Right atrium auricular region (tissue), 2 donors: Measurements from ENCODE around the gene SUSD5. TPM values are rescaled to one million over a fixed set of nuclear protein-coding genes. Genes with fewer than 3 reads are reported as not detected.

Source experiments
- DNase-seq: peaks from one replicate; pipeline ENCODE4 v3.0.0-alpha.2; 2019; ENCODE audit warnings: low spot score
- H3K27ac ChIP-seq, 2 donors: fragments of 200-600 bp; sonication (generic); 1 replicate in 1 of 2; 2 replicates in 1 of 2; pipeline ENCODE4 v1.5.1; 2016 to 2019
- H3K27me3 ChIP-seq, 2 donors: fragments of 200-600 bp; sonication (generic); one replicate each; pipeline versions ENCODE4 v1.5.1 to v1.6.0; 2017 to 2019
- H3K36me3 ChIP-seq: fragments of 200-600 bp; sonication (generic); one replicate; pipeline ENCODE4 v1.5.1; 2016
- H3K4me1 ChIP-seq, 2 donors: fragments of 200-600 bp; sonication (generic); one replicate each; pipeline versions ENCODE4 v1.5.1 to v1.6.0; 2017 to 2019
- H3K4me3 ChIP-seq, 2 donors: fragments of 200-600 bp; sonication (generic); 1 replicate in 1 of 2; 2 replicates in 1 of 2; pipeline ENCODE4 v1.5.1; 2017 to 2019; ENCODE audit warnings: mild to moderate bottlenecking in 1 of 2, moderate library complexity in 1 of 2
- H3K9me3 ChIP-seq, 2 donors: fragments of 200-600 bp; sonication (generic); one replicate each; pipeline ENCODE4 v1.5.1; 2019
- CTCF ChIP-seq, 2 donors: fragments of 200-600 bp; sonication (generic); IDR thresholded peaks; one replicate each; pipeline ENCODE4 v1.5.1; 2019; ENCODE audit warnings: antibody characterized with exemption in 2 of 2
- total RNA-seq, 2 donors: library from RNA; depleted of rRNA; stranded (reverse); fragments of >200 nt; gene quantifications; one replicate each; pipeline ENCODE4 v1.1.0, GENCODE V29; 2016

The SUSD5 gene
- total RNA-seq, 2 donors from 2014 or later: 1.1 to 1.7 TPM

DNA sequence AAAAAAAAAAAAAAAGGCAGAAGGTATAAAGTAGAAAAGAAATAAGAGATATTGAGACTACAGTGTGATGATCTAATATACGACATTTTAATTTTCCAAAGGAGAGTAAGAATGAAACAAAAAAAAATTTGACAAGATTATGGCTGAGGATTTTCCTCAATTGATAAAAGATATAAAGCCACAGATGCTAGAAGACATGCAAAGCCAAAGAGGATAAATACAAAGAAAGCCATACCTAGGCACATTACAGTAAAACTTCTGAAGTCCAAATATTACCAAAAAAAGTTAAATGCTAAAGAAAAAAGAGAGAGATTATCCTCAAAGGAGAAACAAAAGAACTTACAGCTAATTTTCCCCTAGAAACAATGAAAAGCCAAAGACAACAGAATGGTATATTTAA, 20.3 kb upstream of the SUSD5 start:
- H3K36me3 ChIP-seq: no peaks in the 10 kb centered on the region
- DNase-seq: no peak
- TF ChIP-seq CTCF (IDR thresholded peaks at IDR 0.05): no peak
- peaks cover 0 to 4% of the 10 kb centered on the region in 2 donors for H3K9me3 ChIP-seq
- H3K27ac ChIP-seq: no peak overlapping the region
- H3K27me3 ChIP-seq: no peaks in the 10 kb centered on the region
- H3K4me1 ChIP-seq: no peaks in the 10 kb centered on the region
- no peak overlapping the region for H3K4me3 ChIP-seq

DNA sequence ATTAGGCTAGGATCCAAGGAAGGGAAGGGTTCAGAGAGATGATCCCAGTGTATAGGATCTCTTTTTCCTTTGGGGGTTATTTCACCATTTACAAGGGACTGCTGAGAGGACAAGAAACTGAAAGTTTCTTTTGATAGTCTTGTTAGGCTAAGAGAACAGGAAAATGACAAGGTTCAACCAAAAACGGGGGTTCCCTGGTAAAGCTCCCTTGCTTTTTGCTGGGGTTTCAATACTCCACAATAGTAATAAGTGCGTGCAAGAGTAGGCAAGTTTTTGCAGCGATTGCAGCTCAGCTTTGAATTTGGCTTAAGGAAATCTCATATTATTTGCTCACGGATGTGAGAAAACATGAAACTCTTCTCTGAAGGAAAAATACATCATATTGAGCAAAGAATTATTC, 18.8 kb upstream of the SUSD5 start:
- Histone ChIP-seq H3K27ac (no peak overlapping the region), H3K4me3 (no peak overlapping the region), H3K27me3 (no peaks in the 10 kb centered on the region), H3K36me3 (no peaks in the 10 kb centered on the region), H3K4me1 (no peaks in the 10 kb centered on the region), H3K9me3 (peaks cover 0 to 4% of the 10 kb centered on the region in 2 donors)
- no peak for TF ChIP-seq CTCF (IDR thresholded peaks at IDR 0.05)
- no peak for DNase-seq

GRCh38 chr3:33236005-33236404, 17.4 kb upstream of the SUSD5 start:
- TF ChIP-seq CTCF (IDR thresholded peaks at IDR 0.05): no peak
- H3K36me3 ChIP-seq: no peaks in the 10 kb centered on the region
- H3K9me3 ChIP-seq: peaks cover 0 to 4% of the 10 kb centered on the region in 2 donors
- H3K27ac ChIP-seq: no peak overlapping the region
- no peak for DNase-seq
- no peaks in the 10 kb centered on the region for H3K27me3 ChIP-seq
- no peak overlapping the region for H3K4me3 ChIP-seq
- no peaks in the 10 kb centered on the region for H3K4me1 ChIP-seq

DNA sequence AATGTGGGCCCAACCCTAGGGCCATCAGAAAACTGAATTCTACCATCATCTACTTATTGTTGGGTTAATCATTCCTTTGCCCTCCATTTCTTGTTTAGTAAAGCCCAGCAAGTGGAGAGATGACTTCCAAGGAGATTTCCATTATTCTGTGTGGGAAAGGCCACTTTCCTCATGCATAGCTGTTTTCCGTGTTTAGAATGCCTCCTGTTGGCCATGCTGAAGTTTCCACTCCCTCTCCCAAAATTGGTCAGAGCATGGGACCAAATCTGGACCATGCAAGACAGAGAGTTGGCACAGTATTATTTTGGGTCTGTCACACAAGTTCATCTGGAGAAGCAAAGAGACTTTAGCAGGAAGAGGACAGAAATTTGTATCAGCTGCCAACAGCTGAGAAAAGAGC, 15.3 kb upstream of the SUSD5 start:
- Histone ChIP-seq H3K4me3 (no peak overlapping the region), H3K9me3 (peaks cover 0 to under 1% of the 10 kb centered on the region in 2 donors), H3K36me3 (no peaks in the 10 kb centered on the region), H3K27me3 (no peaks in the 10 kb centered on the region), H3K27ac (no peak overlapping the region), H3K4me1 (no peaks in the 10 kb centered on the region)
- TF ChIP-seq CTCF (IDR thresholded peaks at IDR 0.05): no peak
- no peak for DNase-seq

DNA sequence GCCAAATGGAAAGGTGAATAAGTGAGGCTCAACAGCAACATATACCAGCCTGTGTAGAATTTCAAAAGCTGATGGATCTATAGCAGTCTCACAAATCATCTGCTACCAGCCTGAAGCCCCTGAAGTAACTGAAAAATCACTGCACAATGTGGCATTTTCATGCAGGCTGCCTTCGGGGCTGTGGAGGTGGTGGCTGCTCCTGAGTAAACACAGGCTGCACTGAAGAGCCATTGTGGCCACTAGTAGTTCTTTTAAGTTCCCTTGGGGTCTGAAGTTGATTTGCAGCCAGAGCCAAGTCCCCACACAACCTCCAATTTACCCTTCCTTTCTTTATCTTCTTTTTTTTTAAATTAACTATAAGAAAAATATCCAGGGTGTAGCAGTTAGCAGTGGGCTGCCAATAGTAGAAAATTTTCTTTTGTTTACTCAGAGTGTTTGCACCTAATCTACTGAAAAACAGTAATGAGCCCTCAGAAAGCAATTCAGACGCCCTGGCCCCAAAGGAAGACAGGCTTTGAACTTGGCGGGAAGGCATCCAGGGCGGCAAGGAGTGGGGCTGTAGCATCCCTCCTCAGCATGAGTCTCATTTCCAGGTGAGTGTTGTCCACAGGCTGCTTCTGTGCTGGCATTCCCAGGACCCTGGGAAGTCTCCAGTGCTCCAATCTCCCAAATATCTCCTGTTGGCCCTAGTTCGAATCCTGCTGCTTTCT, 13.3 kb upstream of the SUSD5 start:
- Histone ChIP-seq H3K36me3 (no peaks in the 10 kb centered on the region), H3K4me1 (no peaks in the 10 kb centered on the region), H3K27me3 (no peaks in the 10 kb centered on the region), H3K4me3 (no peak overlapping the region), H3K27ac (no peak overlapping the region), H3K9me3 (no peaks in the 10 kb centered on the region)
- TF ChIP-seq CTCF (IDR thresholded peaks at IDR 0.05): no peak
- no peak for DNase-seq

DNA sequence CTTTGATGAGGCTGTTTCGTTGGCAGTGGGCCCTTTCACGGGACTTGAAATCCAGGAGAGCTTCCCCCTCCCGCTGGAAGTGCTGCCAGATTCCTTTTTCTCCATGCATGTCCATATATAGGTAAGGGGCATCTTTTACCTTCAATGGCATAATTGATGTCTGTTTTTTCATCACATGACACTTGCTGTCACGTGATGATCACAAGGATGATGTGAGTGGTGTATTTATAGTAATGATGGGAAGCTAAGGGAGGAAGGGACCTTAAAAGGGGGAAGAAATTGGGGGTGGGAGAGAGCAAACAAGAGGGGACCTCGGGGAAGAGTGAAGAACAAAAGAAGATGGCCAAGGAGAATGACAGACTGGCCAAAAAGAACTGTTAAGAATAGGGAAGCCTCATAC, 11.3 kb upstream of the SUSD5 start:
- Histone ChIP-seq H3K36me3 (no peaks in the 10 kb centered on the region), H3K27me3 (no peaks in the 10 kb centered on the region), H3K4me1 (no peaks in the 10 kb centered on the region), H3K4me3 (no peak overlapping the region), H3K27ac (no peak overlapping the region), H3K9me3 (no peaks in the 10 kb centered on the region)
- TF ChIP-seq CTCF (IDR thresholded peaks at IDR 0.05): no peak
- DNase-seq: no peak
